Left lung (tissue), 14 donors: ENCODE results near the gene PTCHD1. TPM values are rescaled to one million over a fixed set of nuclear protein-coding genes. Genes with fewer than 3 reads are reported as not detected.

Source experiments
- ATAC-seq: fragments of 200-7000 bp; cut with Tn5 transposase; one replicate; pipeline ENCODE4 v1.9.1; 2020; ENCODE audit warnings: moderate library complexity
- DNase-seq, 4 donors: peaks; one replicate each; pipeline ENCODE4 v3.0.0-alpha.2; 2013 to 2020
- H3K27ac ChIP-seq, 2 donors: fragments of 200-600 bp; sonication (generic) in 1 of 2; one replicate each; pipeline versions ENCODE4 v1.5.0 to v1.8.0; 2020 to 2021
- H3K27me3 ChIP-seq, 2 donors: fragments of 200-600 bp; sonication (generic) in 1 of 2; one replicate each; pipeline versions ENCODE4 v1.5.0 to v1.8.0; 2020 to 2021
- H3K36me3 ChIP-seq, 2 donors: fragments of 200-600 bp; sonication (generic) in 1 of 2; one replicate each; pipeline versions ENCODE4 v1.5.0 to v1.8.0; 2020 to 2021
- H3K4me1 ChIP-seq, 2 donors: fragments of 200-600 bp; one replicate each; pipeline ENCODE4 v1.8.0; 2021
- H3K4me3 ChIP-seq, 2 donors: fragments of 200-600 bp; sonication (generic) in 1 of 2; one replicate each; pipeline versions ENCODE4 v1.5.0 to v1.8.0; 2020 to 2021; ENCODE audit warnings: mild to moderate bottlenecking in 1 of 2
- H3K9me3 ChIP-seq, 2 donors: fragments of 200-600 bp; sonication (generic) in 1 of 2; one replicate each; pipeline versions ENCODE4 v1.5.0 to v1.8.0; 2020 to 2021
- intact Hi-C, 2 donors: fragments of 100-400 bp; cut with DNase I; formaldehyde crosslinking; loops; one replicate each; pipeline versions ENCODE4 v1.11.2 to v1.14.2; 2022
- long read RNA-seq, 12 donors: library from polyadenylated mRNA in 2 of 12; unstranded in 2 of 12; transcript quantifications; one replicate each; pipeline ENCODE4 v2.0.0 and lab custom pipeline, GENCODE V29; 2019 to 2026
- polyA plus RNA-seq, 6 donors: library from polyadenylated mRNA; unstranded; fragments of 120-200 nt; gene quantifications; one replicate each; pipeline ENCODE4 v1.2.1, GENCODE V29; 2013; ENCODE audit not compliant: insufficient read length in 6 of 6
- total RNA-seq, 2 donors: library from RNA; stranded (reverse); fragmentation: NEBNext Ultra II Directional; extraction: Animal tissue kit (Norgen Biotek cat#: 25700); gene quantifications; one replicate each; pipeline ENCODE4 v1.2.1, GENCODE V29; 2021
- TF ChIP-seq, protein P1 (sequence below), 2 donors: fragments of 200-600 bp; sonication (generic) in 1 of 2; IDR thresholded peaks; one replicate each; pipeline versions ENCODE4 v1.5.0 to v1.8.0; 2021; ENCODE audit warnings: antibody characterized with exemption in 2 of 2
- donor health status: DM: no; HTN: yes; CAD: no.
- donor health status: DM: no; HTN: no; CAD: no.

Gene PTCHD1
- under 1 TPM; 0.35 to 0.81 TPM for total RNA-seq
- polyA plus RNA-seq: under 1 TPM; 0.06 to 0.23 (median 0.09) TPM
- long read RNA-seq, donor 1: 0 reads
- long read RNA-seq, donor 2: 0 reads
- long read RNA-seq, donor 3: 0 reads
- long read RNA-seq, donor 4: 0 reads
- long read RNA-seq, donor 5: 0 reads
- long read RNA-seq, donor 6: 0 reads
- long read RNA-seq, donor 7: 0 reads
- long read RNA-seq, donor 8: 0 reads
- long read RNA-seq, donor 9: 0 reads
- long read RNA-seq, donor 10: 0 reads
- long read RNA-seq, donor 11, full-length matches to known transcripts: 1 of 6 reads
- long read RNA-seq, donor 11, partial matches to known transcripts: 5 of 6 reads
- long read RNA-seq, donor 11, other reads (novel, unspliced or antisense): 0 of 6 reads
- long read RNA-seq, donor 12: 0 reads

- Histone ChIP-seq H3K27ac (no peak within 1 kb of the TSS), H3K9me3 (no peaks in the 10 kb centered on the region), H3K36me3 (no peaks in the 10 kb centered on the region), H3K4me1 (no peaks in the 10 kb centered on the region), H3K27me3 (peaks cover 36 to 59% of the 10 kb centered on the region in 2 donors), H3K4me3 (peak within 1 kb of the TSS in 1 of 2 donors; percentile 11)
- ATAC-seq (no peak), DNase-seq (peak in 1 of 4 donors; percentile 61)
- TF ChIP-seq, protein P1, sequence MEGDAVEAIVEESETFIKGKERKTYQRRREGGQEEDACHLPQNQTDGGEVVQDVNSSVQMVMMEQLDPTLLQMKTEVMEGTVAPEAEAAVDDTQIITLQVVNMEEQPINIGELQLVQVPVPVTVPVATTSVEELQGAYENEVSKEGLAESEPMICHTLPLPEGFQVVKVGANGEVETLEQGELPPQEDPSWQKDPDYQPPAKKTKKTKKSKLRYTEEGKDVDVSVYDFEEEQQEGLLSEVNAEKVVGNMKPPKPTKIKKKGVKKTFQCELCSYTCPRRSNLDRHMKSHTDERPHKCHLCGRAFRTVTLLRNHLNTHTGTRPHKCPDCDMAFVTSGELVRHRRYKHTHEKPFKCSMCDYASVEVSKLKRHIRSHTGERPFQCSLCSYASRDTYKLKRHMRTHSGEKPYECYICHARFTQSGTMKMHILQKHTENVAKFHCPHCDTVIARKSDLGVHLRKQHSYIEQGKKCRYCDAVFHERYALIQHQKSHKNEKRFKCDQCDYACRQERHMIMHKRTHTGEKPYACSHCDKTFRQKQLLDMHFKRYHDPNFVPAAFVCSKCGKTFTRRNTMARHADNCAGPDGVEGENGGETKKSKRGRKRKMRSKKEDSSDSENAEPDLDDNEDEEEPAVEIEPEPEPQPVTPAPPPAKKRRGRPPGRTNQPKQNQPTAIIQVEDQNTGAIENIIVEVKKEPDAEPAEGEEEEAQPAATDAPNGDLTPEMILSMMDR (IDR thresholded peaks at IDR 0.05): no peak
- intact Hi-C loops: no loop called here
Observed at GRCh38 chrX:23334848-23335599, at the start of gene PTCHD1. TSS of gene PTCHD1 (plus strand) at chrX:23334849. CDS start at chrX:23334876, 27 bp downstream.

DNA sequence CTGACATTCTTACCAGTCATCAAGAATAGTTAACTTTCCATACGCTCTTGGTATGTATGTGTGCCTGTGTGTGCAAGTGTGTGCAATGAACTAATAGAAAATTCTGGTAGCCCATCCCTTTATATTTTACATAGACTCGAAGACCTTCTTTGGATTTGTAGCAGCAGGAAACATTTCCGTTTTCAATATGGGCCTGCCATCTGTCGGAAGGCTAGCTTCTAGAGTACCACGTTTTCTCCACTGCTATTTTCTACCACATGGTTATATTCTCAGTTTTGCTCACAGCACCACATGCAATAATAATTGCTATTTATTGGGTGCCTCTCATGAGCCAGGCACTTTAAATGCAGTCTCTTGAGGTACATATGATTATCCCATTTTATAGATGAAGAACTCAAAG, 47.9 kb upstream of the PTCHD1 start:
- Histone ChIP-seq H3K27me3 (no peaks in the 10 kb centered on the region), H3K27ac (no peak overlapping the region), H3K9me3 (no peaks in the 10 kb centered on the region), H3K4me1 (no peaks in the 10 kb centered on the region), H3K4me3 (no peak overlapping the region), H3K36me3 (no peaks in the 10 kb centered on the region)
- no peak for ATAC-seq
- DNase-seq: no peak
- TF ChIP-seq, protein P1 (IDR thresholded peaks at IDR 0.05): no peak
- intact Hi-C loops: no loop called here

DNA sequence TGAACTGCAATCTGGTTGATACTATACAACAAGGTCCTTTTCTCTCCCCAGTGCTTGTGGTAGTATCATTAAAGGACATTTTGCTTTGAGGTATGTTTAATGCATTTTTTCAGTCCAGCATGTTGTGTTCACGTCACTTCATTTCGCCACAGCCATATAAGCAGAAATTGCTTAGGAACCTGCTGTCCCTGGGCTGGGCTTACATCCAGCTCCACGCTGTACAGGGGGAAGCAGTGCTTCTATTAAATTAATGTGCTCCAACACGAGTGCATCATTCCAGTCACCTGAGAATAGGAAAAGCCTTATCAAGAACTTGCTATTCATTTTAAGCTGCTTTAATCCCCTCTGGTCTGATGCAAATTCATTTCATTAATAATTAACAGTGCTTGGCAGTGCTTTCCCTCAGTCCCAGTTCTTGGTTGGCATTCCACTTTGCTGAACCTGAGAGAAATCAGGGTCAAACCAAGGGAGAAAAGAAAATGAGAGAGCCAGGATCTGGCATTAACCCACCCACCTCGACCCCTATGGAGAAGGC, 47.4 kb upstream of the PTCHD1 start:
- TF ChIP-seq, protein P1 (IDR thresholded peaks at IDR 0.05): no peak
- Histone ChIP-seq H3K9me3 (no peaks in the 10 kb centered on the region), H3K27ac (no peak overlapping the region), H3K4me1 (no peaks in the 10 kb centered on the region), H3K4me3 (no peak overlapping the region), H3K27me3 (no peaks in the 10 kb centered on the region), H3K36me3 (no peaks in the 10 kb centered on the region)
- peak in 1 of 4 donors; percentile 12 for DNase-seq
- ATAC-seq: no peak
- intact Hi-C loops: no loop called here

DNA sequence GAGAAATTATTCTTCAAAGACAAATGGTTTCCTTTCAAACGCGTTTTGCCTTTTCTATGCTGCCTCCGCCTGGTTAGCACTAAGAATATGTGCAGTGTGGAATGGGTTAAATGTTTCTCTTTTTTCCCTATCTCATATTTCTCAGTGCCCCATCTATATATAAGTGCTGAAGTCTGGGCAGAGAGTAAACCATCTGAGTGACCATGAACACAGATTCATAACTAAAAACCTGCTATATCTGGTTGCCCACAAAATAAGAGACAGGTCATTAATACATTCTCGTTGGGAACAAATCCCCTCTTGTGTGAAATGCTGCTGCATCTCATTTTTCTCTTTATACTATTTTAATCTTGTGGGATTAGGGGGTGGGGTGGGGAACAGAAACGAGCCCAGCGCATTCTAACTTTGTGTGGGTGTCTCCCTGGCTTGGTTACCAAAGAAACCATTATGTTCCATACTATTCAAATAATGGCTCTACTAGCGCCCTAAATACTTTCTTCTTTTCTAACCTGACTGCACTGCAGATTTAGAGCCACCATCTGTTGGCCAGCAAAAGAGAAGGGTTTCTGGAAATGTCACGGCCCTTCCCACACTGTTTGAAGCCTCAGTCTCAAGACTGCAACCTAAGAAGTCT, 42.2 kb upstream of the PTCHD1 start:
- H3K27me3 ChIP-seq: no peaks in the 10 kb centered on the region
- no peak overlapping the region for H3K4me3 ChIP-seq
- no peaks in the 10 kb centered on the region for H3K36me3 ChIP-seq

More for the DNA sequence above, 42.2 kb upstream of the PTCHD1 start:
- no peaks in the 10 kb centered on the region for H3K4me1 ChIP-seq
- no peak overlapping the region for H3K27ac ChIP-seq
- TF ChIP-seq, protein P1 (IDR thresholded peaks at IDR 0.05): no peak
- H3K9me3 ChIP-seq: no peaks in the 10 kb centered on the region
- ATAC-seq: no peak
- intact Hi-C loops: no loop called here
- DNase-seq: no peak
